HuH-7 (cell line): ENCODE measurements around the gene ANO3.
"Not testable (repeated sequence)": the region's sequence is repeated elsewhere in the genome, so short reads cannot be mapped to it uniquely, and the experiment has no call there.

Source experiments
- DNase-seq: peaks from one replicate; pipeline ENCODE4 v3.0.0; 2011; ENCODE audit warnings: low spot score

The ANO3 gene

DNA sequence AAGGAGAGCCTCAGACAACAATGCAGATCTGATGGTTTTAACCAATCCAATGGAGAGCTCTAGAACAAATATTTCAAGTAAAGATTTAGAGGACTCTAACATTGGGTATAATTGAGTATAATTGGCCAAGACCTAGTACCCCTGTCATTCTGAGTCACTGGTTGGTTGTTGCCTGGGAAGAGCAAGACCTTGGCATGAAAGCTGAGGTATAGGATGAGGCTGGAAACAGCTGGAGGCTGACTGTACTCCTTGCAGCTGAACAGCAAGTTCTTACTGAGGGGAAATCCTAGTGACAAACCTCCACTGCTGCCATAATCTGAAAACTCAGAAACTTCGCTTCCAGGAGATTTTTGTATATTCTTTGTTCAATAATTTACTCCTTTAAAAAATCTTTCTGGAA lies 294.4 kb downstream of the ANO3 start:
- DNase-seq: no peak

DNA sequence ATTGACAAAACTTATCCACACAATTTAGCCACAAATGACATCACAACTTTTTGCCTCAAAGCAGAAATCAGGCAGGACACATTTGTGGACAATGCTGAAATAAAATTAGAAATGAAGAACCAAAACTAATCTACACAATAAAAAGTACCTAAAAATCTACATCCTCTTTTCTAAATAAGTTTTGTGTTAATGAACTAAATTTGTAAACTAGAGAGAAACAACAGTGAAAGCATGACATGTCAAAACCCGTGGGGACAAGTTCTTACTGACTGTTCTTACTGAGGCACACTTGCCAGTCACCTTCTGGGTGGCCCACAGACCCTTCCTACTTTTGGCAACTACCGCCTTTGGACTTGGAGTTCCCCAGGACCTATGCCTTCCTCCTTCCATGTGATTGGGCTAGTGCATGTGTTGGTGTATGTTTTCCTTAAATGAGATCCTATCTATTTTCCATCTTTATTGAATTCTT lies 300.8 kb downstream of the ANO3 start:
- DNase-seq: no peak

DNA sequence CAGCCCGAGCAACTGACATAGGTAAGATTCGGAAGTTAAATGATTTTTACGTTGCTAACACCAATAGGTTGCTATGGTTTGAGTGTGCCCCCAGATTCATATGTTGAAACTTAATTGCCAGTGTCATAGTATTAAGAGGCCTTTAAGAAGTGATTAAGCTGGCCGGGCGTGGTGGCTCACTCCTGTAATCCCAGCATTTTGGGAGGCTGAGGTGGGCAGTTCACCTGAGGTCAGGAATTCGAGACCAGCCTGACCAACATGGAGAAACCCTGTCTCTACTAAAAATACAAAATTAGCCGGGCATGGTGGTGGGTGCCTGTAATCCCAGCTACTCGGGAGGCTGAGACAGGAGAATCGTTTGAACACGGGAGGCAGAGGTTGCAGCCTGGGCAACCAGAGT lies 311.4 kb downstream of the ANO3 start:
- not testable (repeated sequence) for DNase-seq

DNA sequence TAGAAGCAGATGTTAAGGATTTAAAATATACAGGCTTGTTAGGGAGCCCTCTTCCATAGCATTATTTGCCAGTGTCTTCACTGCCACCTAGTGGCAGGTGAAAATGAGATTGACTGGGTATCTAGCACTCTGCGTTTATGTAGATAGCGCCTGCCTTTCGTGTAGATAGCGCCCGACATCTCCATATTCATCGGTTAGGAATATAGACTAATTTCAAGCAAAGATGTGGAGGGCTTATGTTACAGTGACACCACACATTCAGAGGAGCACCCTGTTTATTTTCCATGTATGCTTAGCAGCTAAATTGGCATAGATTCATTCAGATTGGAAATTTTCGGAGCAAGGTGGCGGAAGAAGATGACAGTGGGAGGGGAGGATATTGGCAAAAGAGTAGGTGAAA lies 318.0 kb downstream of the ANO3 start:
- DNase-seq: peak; percentile 14

DNA sequence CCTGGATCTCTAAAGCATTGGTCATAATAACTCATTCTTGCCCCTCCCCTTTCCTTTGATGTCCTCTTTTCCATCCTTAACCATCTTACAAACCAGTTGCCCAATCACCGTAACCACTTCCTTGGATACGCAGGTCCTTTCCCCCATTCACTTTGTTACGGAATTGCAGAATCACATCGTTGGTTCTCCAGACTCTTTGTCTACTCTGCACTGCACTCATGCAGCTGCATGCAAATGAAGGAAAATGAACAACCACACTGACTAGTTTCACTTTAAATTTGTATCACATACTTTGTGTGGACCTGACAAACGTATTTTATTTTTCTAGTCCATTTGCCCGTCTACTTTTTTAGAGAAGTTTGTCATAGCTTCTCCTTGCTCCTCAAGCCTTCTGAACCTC lies 320.0 kb downstream of the ANO3 start:
- DNase-seq: no peak

DNA sequence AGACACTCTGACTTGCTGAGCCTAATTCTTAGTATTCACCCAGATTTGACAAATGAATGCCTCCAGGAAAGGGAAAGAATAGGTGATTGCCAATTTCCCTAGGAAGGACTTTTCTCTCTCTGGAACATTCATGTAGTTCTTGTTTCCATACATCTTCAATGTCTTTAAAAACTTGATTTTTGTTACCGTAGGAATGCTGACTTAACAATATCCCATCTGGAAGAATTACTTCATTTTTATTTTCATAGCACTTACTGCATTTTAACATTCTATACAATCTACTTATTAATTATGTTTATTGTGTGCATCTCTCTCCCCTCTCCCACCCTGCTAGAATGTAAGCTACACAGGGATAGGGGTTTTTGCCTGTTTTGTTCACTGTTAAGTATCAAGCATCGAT lies 323.4 kb downstream of the ANO3 start:
- DNase-seq: no peak

DNA sequence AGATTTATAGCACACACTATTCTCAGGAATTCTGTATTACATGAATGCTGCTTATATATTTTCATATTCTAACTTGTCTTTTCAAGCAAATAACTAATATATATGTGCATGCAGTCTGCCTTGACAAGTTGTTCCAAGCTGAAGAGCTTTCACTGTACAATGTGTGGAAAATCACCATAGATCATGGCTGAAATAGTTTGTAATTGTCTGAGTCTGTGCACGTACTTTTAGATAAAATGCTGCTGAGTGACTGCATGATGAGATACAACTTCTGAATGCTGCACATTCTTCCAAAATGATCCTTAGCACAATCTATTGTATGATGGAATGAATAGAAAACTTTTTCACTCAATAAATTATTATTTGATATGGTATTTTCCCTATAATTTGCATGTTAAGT lies 331.0 kb downstream of the ANO3 start:
- no peak for DNase-seq

DNA sequence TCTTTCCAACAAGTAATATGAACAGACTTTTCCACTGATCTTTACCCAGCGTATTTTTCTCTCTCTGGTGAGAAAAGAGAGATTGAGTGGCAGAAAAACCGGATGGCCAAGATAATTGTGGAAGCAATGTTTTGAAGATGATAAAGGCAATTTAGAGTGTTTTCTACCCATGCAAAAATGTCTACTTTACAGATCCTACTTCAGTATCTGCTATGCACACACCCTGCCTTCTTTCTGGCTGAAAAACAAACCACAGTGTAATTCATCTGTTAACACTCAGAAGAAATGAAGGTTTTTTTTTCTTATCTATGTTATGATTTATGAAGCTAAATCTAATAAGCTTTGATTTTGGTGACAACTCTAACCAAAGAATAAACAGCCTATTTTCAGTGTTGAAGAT lies 333.1 kb downstream of the ANO3 start:
- DNase-seq: no peak

DNA sequence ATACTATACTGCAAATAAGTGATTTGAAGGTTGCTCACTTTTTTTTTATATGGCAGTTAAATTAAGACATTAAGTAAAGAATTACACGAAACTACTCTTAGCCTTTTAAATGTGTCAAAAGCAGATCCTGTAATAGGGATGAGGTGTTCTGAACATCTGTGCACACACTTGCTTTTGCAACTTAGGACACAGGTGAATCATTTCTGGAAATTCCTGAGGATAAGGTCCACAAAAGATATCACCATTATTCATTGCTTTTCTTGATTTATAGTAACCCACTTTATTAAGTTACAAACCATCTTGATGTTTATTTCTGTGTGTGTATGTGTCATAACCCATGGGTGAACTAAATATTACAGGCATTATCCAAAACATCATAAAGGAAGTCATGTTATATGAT lies 334.0 kb downstream of the ANO3 start:
- DNase-seq: no peak

DNA sequence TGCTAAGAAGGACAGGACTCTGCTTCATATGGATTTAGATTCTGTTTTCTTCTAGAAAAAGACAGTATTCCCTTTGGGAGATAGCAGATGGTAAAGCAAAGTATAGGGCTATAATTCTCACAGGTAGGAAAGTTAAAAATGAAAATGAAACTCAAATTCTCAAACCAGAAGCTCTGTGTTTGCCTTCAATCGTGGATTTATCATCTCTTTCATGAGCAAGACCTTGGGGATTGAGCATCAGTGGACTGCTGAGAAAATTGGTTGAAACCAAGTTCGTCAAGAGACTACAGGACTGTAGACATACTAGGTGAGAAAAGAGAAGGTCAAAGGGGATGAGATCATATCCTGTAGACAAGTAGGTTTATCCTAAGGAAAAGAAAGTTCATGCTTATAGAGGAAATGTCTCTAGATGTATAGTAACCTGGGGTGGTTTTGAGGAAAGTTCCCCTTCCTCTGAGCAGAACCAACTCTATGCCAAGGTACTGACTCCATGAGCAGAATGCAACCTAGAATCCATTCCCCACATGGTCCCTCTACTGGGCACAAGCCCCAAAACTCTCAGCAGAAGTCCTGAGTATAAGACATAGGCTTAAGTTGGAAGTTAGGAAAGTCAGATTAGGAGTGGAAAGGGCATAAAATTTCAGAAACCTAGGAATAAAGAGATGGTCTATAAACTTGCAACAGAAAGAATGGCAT lies 343.5 kb downstream of the ANO3 start:
- DNase-seq: no peak

DNA sequence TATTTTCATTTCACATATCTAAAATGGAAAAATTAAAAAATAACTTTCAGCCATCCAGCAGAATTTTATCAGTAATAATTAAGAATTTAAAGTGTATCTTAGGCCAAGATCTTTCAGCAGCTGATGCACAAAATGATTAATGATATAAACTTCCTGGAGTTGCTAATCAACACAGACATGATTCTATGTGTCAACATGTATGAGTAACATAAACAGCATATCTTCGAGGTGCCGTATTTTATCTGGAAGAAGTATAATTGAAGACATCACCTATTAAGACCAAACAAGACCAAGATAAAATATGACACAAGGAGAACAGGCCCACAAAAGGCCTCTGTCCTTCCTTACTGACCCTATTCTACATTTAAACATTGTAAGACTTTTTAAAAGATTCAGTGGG lies 344.7 kb downstream of the ANO3 start:
- DNase-seq: no peak

DNA sequence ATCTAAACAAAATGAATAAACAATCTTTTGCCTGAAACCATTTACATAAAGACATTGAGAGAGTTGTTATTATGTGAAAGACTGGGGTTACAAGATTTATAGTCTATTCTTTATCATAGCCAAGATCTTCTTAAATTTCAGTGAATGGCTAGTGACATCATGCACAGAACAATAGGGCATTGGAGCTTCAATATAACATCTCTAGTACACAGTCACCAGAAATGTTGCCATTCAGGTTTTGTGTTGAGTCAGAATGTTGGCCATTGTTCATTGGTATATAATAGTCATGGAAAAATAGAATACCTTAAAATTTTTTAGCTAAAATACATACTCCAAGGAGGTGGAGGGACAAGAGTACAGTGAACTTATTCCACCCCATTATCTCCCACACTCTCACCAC lies 345.6 kb downstream of the ANO3 start:
- no peak for DNase-seq

DNA sequence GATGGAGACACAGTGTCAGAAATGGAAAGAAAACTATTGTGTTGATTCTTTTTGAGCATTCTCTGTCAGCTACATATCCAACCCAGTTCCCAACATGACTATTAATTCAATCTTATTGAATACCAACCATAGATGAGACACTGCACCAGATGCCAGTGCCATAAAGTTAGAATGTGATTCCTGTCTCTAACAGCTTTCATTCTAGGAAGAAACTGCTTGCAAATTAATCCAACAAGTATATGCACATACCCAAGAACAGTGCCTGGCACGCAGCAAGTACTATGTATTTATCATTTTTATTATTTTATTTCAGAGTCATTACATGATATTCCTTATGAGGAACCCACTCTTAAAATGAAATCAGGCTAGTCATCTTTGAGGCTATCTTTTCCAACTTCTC lies 355.4 kb downstream of the ANO3 start:
- DNase-seq: no peak

DNA sequence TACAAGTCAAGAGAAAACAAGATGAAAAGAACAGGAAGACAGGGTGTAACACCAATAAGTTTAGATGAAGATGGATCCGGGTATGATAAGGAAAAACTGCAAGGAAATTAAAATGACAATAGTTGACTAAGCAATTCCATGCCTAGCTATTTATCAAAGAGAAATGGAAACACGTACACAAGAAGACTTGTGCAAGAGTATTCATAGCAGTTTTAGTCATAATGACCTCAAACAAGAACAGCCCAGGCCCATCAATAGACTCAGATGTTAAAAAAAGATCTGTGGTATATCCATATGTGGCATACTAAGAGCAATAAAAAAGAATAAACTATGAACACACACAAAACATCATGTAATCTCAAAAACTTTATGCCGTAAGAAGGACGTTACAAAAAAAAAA lies 356.8 kb downstream of the ANO3 start:
- no peak for DNase-seq

DNA sequence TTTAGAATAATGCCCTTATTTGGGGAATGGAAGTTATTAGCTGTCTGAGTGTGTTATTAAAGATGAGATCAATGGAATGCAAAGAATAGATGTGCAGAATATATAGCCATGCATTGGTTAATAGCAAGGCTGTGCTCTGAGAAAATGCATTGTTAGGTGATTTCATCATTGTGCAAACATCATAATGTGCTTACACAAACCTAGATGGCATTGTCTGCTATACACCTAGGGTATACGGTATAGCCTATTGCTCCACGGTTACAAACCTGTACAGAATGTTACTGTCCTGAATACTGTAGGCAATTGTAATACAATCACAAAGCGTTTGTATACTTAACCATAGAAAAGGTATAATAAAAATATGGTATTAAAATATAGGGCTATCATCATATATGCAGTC lies 364.4 kb downstream of the ANO3 start:
- no peak for DNase-seq

DNA sequence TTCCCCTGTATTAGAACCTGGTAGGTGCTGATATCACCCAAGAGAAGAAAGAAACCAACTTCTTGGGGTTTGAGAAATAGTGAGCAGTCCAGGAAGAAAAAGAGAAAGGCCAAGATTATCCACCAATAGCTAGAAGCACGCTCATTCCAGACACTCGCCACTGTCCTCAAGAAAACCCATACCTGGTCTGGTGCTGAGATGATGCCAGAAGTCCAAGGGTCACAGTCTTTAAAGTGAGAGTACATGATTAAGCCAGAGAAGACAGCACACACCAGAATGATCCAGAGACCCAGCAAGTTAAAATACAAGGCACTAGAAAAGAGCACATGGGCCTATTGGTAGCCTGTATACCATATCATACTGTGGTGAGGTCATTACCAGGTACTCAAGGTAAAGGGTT lies 366.3 kb downstream of the ANO3 start:
- DNase-seq: no peak

DNA sequence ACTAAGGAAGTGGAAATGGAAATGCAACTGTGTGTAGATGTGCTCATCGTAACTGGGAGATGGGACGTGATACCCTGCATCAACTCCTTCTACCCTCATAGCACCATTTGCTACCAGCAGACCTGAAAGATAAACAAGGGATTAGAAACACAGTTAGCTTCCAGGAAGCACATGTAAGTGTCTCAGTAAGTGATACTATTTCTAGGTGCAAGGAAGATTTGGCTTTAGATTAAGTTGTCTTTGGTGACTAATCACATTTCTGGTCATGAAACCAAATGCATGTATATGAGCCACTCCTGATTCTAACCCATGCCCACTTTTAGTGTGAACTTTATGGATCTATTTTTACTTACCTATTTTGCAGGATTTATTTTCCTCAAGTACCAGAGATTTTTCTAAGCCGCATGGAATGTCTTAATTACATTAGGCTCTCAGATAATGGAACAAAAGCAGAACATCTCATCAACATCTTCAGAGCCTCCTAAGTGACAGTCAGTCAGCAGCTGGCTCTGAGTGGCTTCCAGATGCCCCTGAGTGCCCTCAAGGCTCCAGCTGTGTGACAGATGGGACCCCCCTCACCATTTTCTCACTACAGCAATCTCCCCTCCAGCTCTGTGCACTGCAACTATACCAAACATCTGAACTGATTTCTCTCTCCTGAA lies 368.8 kb downstream of the ANO3 start:
- no peak for DNase-seq

DNA sequence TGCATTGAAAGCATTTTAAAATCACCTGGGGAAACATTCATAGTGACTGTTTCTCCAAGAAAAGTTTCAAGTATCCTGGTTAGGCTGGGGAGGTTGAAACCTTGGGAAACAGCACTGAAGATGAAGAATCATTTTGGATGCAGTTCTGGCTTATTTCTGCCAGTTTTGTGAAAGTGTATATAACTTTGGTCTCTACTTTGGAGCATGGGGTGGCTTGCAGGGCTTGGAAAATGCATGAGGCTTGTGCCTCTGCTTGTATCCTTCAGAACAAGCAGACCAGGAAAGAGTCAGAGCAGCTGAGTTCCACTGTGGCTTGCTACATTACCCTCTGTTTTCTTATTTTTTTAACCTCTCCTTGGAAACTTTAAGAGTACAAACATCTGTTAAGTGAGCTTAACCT lies 370.5 kb downstream of the ANO3 start:
- DNase-seq: no peak

DNA sequence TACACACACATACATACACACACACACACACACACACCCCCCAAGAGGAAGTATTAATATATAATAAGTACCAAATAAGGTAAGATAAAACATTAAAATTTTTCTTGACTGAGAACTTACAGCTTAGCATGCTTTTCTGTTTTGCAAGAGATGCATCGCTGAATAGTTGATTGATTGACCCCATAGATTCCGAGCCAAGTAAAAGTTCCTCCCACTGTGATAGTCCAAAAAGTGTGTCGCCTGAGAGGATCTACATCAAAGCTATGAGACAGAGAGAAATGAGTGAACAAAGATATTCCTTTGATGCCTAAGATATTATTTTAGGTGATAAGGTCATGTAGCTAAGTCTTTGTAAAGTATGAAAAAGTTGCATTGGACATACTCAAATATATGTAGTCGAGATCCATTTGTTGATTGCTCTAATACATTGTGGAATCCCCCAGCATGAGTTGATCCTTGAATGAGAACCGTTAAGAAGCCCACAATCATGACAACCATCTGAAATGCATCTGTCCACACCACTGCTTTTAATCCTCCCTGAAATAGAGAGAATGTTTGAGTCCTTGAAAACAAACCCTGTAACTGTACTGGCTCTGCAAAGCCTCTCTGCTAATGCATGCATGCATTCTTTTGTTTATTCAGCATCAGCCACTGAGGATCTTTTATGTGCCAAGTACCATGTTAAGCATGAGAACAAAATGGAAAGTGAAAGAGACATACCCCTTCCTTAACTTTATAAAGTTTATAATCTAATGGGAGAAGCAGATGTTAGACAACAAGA lies 371.7 kb downstream of the ANO3 start:
- no peak for DNase-seq

DNA sequence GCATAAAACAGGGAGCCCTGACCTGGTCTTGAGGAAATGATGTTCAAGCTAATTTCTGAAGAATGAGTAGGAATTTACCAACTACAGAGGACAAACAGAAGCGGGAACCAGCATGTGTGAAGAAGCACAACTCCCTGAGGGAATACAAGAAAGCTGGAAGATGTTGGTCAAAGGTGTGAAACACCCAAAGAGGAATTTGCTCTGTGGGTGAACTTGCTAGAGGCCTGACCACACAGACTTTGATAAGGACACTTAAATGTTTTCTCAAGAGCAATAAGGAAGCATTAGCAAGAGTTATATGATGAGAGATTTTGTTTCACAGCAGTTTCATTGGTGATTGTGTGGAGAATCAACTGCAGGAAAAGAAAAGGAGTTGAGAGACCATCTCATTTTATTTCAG lies 372.3 kb downstream of the ANO3 start:
- DNase-seq: no peak

DNA sequence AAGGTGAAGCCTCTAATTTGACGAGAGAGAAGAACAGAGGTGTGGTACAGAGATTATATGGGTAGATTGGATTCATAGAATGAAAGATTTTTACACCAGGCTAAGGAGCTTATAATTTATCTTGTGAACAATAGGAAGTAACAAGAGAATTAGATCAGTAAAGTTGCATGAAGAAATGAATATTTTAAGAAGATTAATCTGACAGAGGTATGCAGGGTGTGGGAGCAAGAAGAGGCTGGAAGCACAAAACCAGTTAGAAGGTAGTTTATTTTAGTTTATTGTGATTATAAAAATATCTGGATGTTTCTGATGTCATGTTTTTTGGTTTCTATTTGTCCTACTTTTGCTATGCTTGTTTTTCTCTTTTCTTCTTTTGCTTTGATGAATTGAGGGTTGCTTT lies 374.3 kb downstream of the ANO3 start:
- DNase-seq: no peak

DNA sequence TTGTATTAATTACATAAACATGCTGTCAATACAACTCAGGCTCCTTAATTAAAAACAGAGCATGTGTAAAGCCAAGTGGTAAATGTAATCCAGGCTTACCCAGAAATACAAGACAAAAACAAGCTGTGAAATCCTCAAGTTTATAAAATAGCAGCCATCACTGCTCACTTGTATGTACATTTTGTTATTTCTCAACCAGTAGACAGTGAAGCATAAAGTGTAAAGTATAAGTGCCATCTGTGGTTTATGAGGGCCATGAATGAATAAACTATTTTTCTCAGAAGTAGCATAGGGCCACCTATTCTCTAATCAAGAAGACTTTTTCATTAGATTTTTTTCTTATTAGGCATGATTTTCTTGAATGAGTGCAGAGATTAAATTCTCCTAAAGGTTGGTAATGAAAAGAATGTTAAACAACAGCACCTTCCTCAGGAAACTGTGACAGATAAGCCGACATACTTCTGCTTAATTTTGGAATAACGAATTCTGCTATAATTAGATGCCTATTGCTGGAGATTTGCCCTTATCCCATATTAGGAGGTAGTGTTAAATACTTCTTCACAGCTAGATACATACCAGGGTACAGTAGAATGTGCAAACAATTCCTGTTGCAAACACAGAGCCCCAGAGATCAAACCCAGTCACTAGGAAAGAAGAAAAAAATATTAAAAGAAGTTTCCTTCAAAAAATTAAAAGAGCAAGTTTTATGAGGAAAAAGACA lies 377.0 kb downstream of the ANO3 start:
- DNase-seq: no peak

DNA sequence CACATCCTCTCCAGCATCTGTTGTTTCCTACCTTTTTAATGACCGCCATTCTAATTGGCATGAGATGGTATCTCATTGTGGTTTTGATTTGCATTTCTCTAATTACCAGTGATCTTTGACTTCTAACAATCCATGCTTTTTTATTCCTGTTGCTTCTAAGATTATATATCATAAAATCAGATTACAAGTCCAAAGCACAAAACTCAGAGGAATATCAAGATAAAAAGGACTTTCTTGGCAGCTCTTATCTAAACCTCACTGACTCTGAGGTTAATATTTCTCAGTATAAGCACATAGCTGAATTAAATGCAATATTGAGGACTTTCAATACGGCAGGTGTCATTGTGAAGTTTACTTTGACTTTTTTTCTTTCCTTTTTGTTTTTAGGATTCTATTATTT lies 378.6 kb downstream of the ANO3 start:
- DNase-seq: no peak
